CD4-positive, alpha-beta T cell treated with Interleukin-17A for 1 hour (primary cell): ENCODE results near the gene CHPF.
A peak's percentile ranks its signal among the peaks of the same experiment; 100 is the strongest.

Source experiments
- DNase-seq: peaks from one replicate; pipeline ENCODE4 v3.0.0-alpha.2; 2020

The CHPF gene, protein sequence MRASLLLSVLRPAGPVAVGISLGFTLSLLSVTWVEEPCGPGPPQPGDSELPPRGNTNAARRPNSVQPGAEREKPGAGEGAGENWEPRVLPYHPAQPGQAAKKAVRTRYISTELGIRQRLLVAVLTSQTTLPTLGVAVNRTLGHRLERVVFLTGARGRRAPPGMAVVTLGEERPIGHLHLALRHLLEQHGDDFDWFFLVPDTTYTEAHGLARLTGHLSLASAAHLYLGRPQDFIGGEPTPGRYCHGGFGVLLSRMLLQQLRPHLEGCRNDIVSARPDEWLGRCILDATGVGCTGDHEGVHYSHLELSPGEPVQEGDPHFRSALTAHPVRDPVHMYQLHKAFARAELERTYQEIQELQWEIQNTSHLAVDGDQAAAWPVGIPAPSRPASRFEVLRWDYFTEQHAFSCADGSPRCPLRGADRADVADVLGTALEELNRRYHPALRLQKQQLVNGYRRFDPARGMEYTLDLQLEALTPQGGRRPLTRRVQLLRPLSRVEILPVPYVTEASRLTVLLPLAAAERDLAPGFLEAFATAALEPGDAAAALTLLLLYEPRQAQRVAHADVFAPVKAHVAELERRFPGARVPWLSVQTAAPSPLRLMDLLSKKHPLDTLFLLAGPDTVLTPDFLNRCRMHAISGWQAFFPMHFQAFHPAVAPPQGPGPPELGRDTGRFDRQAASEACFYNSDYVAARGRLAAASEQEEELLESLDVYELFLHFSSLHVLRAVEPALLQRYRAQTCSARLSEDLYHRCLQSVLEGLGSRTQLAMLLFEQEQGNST

GRCh38 chr2:219543596-219544358, at the start of gene CHPF, which contains the start of gene TMEM198:
CHPF (minus strand) TSS chr2:219543809; CDS start chr2:219543538, 271 bp downstream.
TMEM198 (plus strand) TSS chr2:219544028; CDS start chr2:219544728, 700 bp downstream.
- DNase-seq, result peak; percentile 96

GRCh38 chr2:219593154-219593553, 49.5 kb upstream of the CHPF start:
- no peak for DNase-seq

- DNase-seq, result no peak
Observed at GRCh38 chr2:219592736-219593135, 49.1 kb upstream of the CHPF start.

GRCh38 chr2:219591091-219591490, 47.5 kb upstream of the CHPF start:
- no peak for DNase-seq

DNA sequence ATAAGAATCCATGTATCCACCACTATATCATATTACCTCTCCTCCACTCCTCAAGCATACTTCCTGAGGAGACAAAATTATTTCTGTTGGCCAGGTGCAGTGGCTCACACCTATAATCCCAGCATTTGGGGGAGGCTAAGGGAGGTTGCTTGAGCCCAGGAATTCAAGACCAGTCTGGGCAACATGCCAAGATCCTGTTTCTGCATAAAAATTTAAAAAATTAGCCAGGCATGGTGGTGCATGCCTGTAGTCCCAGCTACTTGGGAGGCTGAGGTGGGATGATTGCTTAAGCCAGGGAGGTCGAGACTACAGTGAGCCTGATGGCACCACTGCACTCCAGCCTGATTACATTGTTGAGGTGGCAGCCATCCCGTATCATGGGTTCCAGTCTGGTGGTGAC, 37.7 kb upstream of the CHPF start:
- DNase-seq, result no peak

GRCh38 chr2:219578811-219579613, 35.4 kb upstream of the CHPF start:
- DNase-seq, result no peak

DNA sequence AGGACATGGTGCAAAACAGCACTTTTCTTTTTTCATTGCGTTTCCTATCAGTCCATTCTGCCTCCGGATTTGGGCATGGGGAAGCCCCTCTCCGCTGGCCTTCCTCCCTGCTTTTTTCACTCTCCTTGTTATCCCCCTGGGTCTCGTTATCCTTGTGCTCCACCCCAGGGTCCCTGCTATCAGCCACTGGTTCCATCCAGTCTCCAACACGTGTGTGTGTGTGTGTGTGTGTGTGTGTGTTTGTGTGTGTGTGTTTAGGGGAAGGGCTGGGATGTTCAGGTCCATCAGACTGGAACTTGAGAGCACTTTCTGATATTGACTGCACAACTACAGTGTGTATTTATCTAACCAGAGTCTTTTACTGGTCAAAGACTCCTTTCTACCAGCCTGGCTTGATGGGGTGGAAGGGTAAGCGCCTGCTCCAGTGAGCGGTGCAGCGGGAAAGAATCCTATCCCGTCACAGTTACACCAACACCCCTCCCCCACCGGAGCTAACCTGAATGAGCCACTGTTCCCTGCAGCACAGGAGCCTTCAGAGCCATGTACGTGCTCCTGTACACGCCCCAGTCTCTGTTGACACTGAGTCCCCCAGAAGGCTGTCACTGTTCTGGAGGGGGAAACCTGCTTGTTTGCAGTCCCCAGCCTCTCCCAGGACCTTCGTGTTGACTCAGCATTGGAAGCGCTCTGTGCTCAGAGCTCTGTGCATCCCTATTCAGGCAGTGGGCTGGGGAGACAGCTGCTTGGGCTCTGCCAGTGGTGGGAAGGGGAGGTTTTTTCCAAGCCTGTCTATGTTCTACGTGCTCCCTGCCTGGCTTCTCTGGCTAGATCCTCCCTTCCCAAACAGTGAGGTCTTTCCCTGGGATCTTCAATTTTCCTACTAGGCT, 33.1 kb upstream of the CHPF start:
- no peak for DNase-seq

DNA sequence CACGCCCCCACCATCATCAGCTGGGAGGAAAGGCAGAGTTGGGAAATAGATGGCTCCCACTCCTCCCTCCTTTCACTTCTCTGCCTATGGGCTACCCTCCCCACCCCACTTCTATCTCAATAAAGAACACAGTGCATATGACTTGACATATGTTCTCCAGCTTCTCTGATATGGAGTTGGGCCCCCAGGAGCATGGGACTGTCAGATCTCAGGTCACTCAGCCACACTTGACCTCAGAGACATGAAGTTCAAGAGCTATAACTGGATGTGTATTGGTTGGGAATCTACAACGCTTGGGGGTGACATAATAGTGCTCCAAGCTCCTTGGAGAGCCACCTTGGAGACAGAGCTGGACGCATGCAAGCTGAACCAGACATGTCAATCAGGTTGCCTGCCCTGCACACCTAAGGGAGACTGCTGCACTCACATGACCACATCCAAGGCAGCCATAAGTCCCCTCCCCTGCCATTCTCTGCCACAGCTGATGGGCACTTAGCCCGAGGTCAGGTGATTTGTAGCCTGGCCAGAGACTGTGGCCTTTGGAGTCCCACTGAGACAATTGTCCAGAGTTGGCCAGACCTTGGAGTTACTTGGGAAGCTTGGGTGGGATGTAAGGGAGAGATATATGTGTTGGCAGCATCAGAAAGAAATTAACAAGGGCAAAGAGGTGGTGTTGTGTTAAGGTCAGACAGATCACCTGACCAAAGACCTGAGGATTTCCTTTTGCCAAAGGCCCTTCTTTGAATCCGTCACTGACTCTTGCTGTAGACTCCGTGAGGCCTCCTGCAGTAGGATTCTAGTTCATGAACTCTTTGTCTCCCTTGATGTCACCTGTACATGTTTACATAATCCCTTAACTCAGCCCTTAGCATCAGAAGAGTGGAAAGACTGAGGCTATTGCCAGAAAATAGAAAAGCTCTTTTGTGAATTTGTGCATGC, 32.2 kb upstream of the CHPF start:
- DNase-seq, result no peak

- DNase-seq, result no peak
Observed at GRCh38 chr2:219574484-219575311, 31.1 kb upstream of the CHPF start.

DNA sequence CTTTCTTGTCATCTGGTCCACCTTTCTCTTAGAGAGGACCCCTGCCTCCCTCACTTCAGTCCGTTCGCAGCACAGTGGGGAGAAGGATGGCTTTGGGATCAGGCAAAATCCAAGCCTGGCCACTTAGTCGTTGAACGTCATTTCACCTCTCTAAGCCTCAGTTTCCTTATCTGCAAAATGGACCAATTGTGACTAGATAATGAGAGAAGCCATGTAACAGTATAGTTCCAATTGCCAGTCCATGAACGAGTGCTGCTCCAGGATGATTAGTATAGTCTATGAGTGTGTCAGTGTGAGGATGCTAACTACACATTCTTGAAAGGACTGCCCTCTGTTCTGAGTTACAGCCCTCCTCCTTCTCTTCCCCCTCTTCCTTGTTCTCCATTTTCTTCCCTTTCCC, 29.6 kb upstream of the CHPF start:
- no peak for DNase-seq

DNA sequence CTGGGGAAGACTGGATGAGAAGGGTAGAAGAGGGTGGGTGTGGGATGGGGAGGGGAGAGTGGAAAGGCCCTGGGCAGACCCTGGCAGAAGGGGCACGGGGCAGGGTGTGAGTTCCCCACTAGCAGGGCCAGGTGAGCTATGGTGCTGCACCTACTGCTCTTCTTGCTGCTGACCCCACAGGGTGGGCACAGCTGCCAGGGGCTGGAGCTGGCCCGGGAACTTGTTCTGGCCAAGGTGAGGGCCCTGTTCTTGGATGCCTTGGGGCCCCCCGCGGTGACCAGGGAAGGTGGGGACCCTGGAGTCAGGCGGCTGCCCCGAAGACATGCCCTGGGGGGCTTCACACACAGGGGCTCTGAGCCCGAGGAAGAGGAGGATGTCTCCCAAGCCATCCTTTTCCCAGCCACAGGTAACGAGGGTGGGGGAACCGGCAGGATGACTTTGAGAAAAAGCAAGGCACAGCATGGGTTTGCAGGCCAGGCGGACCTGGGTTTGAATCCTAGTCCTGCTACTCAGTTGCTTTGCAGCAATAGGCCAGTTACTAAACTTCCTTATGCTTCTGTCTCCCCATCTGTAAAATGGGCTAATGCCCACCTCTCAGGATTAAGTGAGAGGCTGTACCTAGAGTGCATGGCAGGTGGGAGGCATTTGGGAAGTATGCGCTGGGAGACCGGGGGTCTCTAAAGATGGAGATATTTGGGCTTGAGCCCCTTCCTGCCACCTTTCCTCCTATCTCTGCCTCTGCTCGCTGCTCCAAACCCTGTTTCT, 28.8 kb upstream of the CHPF start, which contains the start of gene INHA:
Gene INHA (plus strand): TSS at position 74 of the 765 bp plus-strand sequence. CDS start 65 bp downstream, at position 139.
- DNase-seq, result no peak

DNA sequence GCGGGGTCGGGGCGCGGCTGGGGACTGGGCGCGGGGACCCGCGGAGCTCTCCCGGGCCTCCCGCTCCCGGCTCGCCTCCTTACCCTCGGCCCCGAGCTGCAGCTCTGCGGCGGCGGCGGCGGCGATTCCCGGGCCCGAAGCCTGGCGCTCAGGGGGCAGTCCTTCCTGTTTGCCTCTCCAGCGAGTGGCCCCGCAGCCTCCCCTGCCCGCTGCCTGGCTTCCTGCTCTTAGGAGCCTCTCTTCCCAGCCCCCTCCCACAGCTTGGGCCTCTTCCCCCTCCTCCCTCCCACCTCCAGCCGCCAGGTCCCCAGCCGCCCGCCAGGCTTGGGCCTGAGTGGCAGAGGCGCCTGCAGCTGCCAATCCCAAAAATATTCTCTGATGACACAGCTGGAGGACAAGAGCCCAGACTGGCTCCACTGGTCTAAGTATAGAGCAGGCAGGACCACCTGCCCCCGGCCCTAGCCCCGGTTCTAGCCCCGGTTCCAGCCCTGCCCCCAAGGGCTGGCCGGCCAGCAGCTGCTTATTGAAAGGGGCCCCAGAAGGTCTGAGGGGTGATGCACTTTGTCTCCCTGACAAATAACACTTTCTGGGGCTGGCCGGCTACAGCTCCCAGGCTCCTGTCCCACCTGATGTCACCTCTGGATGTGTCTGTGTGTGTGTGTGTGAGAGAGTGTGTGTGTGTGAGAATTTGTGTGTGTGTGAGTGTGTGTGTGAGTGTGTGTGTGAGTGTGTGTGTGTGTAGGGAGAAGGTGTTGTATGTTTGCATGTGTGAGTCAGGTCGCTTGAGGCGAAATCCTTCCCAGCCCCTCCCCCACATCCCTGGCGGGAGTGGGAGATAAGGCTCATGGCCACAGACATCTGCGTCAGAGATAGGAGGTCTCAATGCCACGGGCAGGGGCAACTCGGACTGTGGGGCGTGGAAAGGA, 28.0 kb upstream of the CHPF start, which contains the start of gene OBSL1:
Gene OBSL1 (minus strand): TSS at position 229 of the 926 bp plus-strand sequence. CDS start 307 bp downstream, outside the sequence.
- no peak for DNase-seq

DNA sequence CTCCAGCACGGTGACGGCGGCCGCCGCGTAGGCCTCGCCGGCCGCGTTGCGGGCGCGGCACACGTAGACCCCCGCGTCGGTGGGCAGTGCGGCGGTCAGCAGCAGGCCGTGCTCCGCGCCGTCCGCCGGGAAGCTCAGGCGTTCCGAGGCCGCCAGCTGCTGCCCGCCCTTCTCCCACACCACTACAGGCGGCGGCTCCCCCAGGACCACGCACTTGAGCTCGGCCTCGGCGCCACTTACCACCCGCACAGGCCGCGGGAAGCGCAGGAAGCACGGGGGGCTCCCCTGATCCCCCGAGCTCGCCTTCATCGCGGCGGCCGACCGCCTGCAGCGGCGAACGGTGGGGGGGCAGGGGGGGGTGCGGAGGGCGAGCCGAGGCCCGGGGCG, 27.3 kb upstream of the CHPF start:
- no peak for DNase-seq

- DNase-seq, result no peak
Observed at GRCh38 chr2:219570194-219570923, 26.8 kb upstream of the CHPF start.

- DNase-seq, result no peak
Observed at GRCh38 chr2:219569635-219570034, 26.0 kb upstream of the CHPF start.

DNA sequence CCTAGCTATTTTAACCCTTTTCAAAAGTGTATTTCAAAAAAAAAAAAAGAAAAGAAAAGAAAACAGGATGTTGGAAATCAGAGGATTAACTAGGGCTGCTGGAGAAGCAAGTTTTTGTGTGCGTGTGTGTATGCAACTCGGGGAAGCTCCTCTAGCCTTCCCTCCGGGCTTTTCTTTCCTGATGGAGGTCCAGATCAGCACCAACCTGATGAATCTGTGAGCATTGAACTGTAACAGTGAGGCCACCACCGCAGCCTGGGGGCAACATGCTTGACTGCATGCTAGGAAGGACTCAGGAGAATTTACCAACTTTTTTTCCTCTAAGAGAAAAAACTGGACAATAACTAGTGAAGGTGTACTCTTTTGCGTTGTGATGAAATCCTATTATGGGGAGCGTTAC, 25.4 kb upstream of the CHPF start:
- DNase-seq, result no peak
